HepG2 (cell line): ENCODE results near the gene CATSPERE. TPM values are rescaled to one million over a fixed set of nuclear protein-coding genes. Genes with fewer than 3 reads are reported as not detected.

Experiments used
- ATAC-seq: fragments of 200-7000 bp; cut with Tn5 transposase; 3 replicates; pipeline ENCODE4 v1.9.1; 2020; ENCODE audit warnings: mild to moderate bottlenecking, moderate library complexity
- BruUV-seq: library from RNA; stranded (reverse); fragments of 400-500 nt; replicated peaks from 2 replicates; lab custom pipeline; 2021; lab: Mats Ljungman, UMichigan
- CTCF ChIA-PET: fragments of 300-600 bp; formaldehyde crosslinking; extraction: SDS; loops from one replicate; lab custom pipeline; 2021; ENCODE audit warnings: low total read pairs, inconsistent platforms, low intra/inter-chr PET ratio; lab: Yijun Ruan, JAX
- POLR2A ChIA-PET: fragments of 350-600 bp; sonication (Branson Sonifier 250); formaldehyde crosslinking; loops from one replicate; lab custom pipeline; 2020; ENCODE audit warnings: antibody characterized with exemption, inconsistent platforms; lab: Yijun Ruan, JAX
- DNase-seq: peaks from one replicate; pipeline ENCODE4 v3.0.0-alpha.2; 2015; ENCODE audit warnings: low spot score
- FAIRE-seq: peaks from 3 replicates; lab custom pipeline; 2011; peaks lifted over from hg19 to GRCh38; lab: Jason Lieb, UNC
- H2AFZ ChIP-seq: one replicate; pipeline ENCODE4 v1.6.1; 2011; ENCODE audit warnings: low read length, inconsistent platforms
- H3K27ac ChIP-seq: fragments of 300-600 bp; 3 replicates; pipeline ENCODE4 v1.8.0; 2011; ENCODE audit warnings: mixed run types, mild to moderate bottlenecking, mixed read lengths, low read length, inconsistent platforms; ENCODE audit not compliant: insufficient read depth; ENCODE audit errors: extremely low read length
- H3K27me3 ChIP-seq, 2 experiments: fragments of 200-600 bp in 1 of 2; 2 replicates in 1 of 2; 3 replicates in 1 of 2; pipeline versions ENCODE4 v1.6.0 to v1.8.0; 2011; ENCODE audit warnings: low read length in 2 of 2, mild to moderate bottlenecking in 2 of 2, moderate library complexity in 2 of 2, inconsistent platforms in 1 of 2; ENCODE audit not compliant: insufficient read depth in 2 of 2, control insufficient read depth in 1 of 2
- H3K36me3 ChIP-seq, 2 experiments: fragments of 200-600 bp in 1 of 2; replicated peaks in 1 of 2; 2 replicates in 1 of 2; 3 replicates in 1 of 2; pipeline versions ENCODE4 v1.5.1 to v1.8.0; 2011; ENCODE audit warnings: low read length in 2 of 2, inconsistent platforms in 1 of 2; ENCODE audit not compliant: insufficient read depth in 2 of 2, control insufficient read depth in 1 of 2
- H3K4me1 ChIP-seq: 2 replicates; pipeline ENCODE4 v1.5.1; 2012; ENCODE audit warnings: low read length, inconsistent platforms; ENCODE audit not compliant: insufficient read depth
- H3K4me2 ChIP-seq: 2 replicates; pipeline ENCODE4 v1.6.0; 2011; ENCODE audit warnings: low read depth, low read length, inconsistent platforms
- H3K4me3 ChIP-seq, 3 experiments: fragments of 200-600 bp in 1 of 3; sonication (generic), shearing (Covaris generic) in 1 of 3; replicated peaks in 1 of 3; 2 replicates each; pipeline ENCODE4 v1.5.1; 2011 to 2016; ENCODE audit warnings: low read length in 3 of 3, inconsistent platforms in 2 of 3, low read depth in 2 of 3, mild to moderate bottlenecking in 2 of 3, control low read depth in 1 of 3, mixed read lengths in 1 of 3; ENCODE audit not compliant: insufficient read depth in 1 of 3
- H3K79me2 ChIP-seq: one replicate; pipeline ENCODE4 v1.6.1; 2011; ENCODE audit warnings: low read length, inconsistent platforms; ENCODE audit not compliant: insufficient read depth
- H3K9ac ChIP-seq: 2 replicates; pipeline ENCODE4 v1.6.0; 2011; ENCODE audit warnings: mild to moderate bottlenecking, low read depth, low read length, inconsistent platforms; ENCODE audit not compliant: insufficient read depth
- H3K9me3 ChIP-seq: 2 replicates; pipeline ENCODE4 v1.5.1; 2012; ENCODE audit warnings: mild to moderate bottlenecking, low read length
- H4K20me1 ChIP-seq: 2 replicates; pipeline ENCODE4 v1.6.0; 2011; ENCODE audit warnings: inconsistent platforms, mild to moderate bottlenecking, low read length, moderate library complexity; ENCODE audit not compliant: insufficient read depth
- ADNP ChIP-seq: sonication (generic); formaldehyde crosslinking; IDR thresholded peaks from 2 replicates; pipeline ENCODE4 v1.4.0; 2020; ENCODE audit warnings: missing genetic modification reagents
- GPBP1L1 ChIP-seq: sonication (generic); formaldehyde crosslinking; IDR thresholded peaks from 2 replicates; pipeline ENCODE4 v1.5.0; 2020; ENCODE audit warnings: mild to moderate bottlenecking, missing genetic modification reagents
- MATR3 ChIP-seq: sonication (generic); formaldehyde crosslinking; IDR thresholded peaks from 2 replicates; pipeline ENCODE4 v1.4.0; 2020; ENCODE audit warnings: missing genetic modification reagents
- MYPOP ChIP-seq: sonication (generic); formaldehyde crosslinking; IDR thresholded peaks from 2 replicates; pipeline ENCODE4 v1.8.1; 2023; ENCODE audit warnings: mild to moderate bottlenecking, moderate library complexity, missing genetic modification reagents
- PAX8 ChIP-seq: sonication (generic); formaldehyde crosslinking; IDR thresholded peaks from 2 replicates; pipeline ENCODE4 v1.8.0; 2022; ENCODE audit warnings: mild to moderate bottlenecking, missing genetic modification reagents, borderline replicate concordance
- PREB ChIP-seq: sonication (generic); formaldehyde crosslinking; IDR thresholded peaks from 2 replicates; pipeline ENCODE4 v1.4.0; 2020; ENCODE audit warnings: missing genetic modification reagents
- TBL1XR1 ChIP-seq: fragments of 150-350 bp; IDR thresholded peaks from 2 replicates; pipeline ENCODE4 v1.6.1; 2014; ENCODE audit warnings: borderline replicate concordance, low read length; ENCODE audit not compliant: partially characterized antibody
- ZC3H4 ChIP-seq: sonication (generic); formaldehyde crosslinking; IDR thresholded peaks from 2 replicates; pipeline ENCODE4 v1.4.0; 2020; ENCODE audit warnings: missing genetic modification reagents, borderline replicate concordance
- ZNF20 ChIP-seq: sonication (generic); formaldehyde crosslinking; IDR thresholded peaks from 2 replicates; pipeline ENCODE4 v1.4.0; 2020; ENCODE audit warnings: mild to moderate bottlenecking, moderate library complexity, missing genetic modification reagents
- ZNF232 ChIP-seq: sonication (generic); formaldehyde crosslinking; IDR thresholded peaks from 2 replicates; pipeline ENCODE4 v1.4.0; 2020; ENCODE audit warnings: missing genetic modification reagents, borderline replicate concordance
- ZNF367 ChIP-seq: sonication (generic); formaldehyde crosslinking; IDR thresholded peaks from 2 replicates; pipeline ENCODE4 v1.4.0; 2020; ENCODE audit warnings: missing genetic modification reagents, borderline replicate concordance
- ZNF510 ChIP-seq: sonication (generic); formaldehyde crosslinking; IDR thresholded peaks from 2 replicates; pipeline ENCODE4 v1.4.0; 2020; ENCODE audit warnings: low read depth, mild to moderate bottlenecking, missing genetic modification reagents
- ZNF597 ChIP-seq: sonication (generic); formaldehyde crosslinking; IDR thresholded peaks from 2 replicates; pipeline ENCODE4 v1.5.0; 2020; ENCODE audit warnings: missing genetic modification reagents
- ZNF775 ChIP-seq: sonication (generic); formaldehyde crosslinking; IDR thresholded peaks from 2 replicates; pipeline ENCODE4 v1.4.0; 2020; ENCODE audit warnings: missing genetic modification reagents, mild to moderate bottlenecking, moderate library complexity, borderline replicate concordance
- ZNF883 ChIP-seq: sonication (generic); formaldehyde crosslinking; IDR thresholded peaks from 2 replicates; pipeline ENCODE4 v1.5.1; 2020; ENCODE audit warnings: mild to moderate bottlenecking, missing genetic modification reagents; ENCODE audit errors: not compliant biosample characterization
- WGBS: methylation state at CpG from one replicate; pipeline ENCODE4 v1.1.6; 2017; ENCODE audit warnings: low lambda C conversion rate; 5-methylcytosine and 5-hydroxymethylcytosine counted together
- in situ Hi-C: cut with HindIII; loops from 2 replicates; pipeline ENCODE4 v1.10.0; 2017; ENCODE audit warnings: low pct_unique_long_range_greater_than_20kb; ENCODE audit not compliant: extremely low pct_ligation_motif_present
- intact Hi-C: fragments of 100-400 bp; cut with micrococcal nuclease; formaldehyde crosslinking; loops from one replicate; pipeline ENCODE4 v1.10.0; 2022; ENCODE audit not compliant: unreplicated experiment
- polyA plus RNA-seq, 8 experiments: library from polyadenylated mRNA; depleted of rRNA in 3 of 8; stranded (reverse) in 7 of 8; unstranded in 1 of 8; fragments of >200 nt; fragmentation: Illumina TruSeq in 4 of 8; extraction: Trizol in 4 of 8; gene quantifications; 2 replicates each; pipeline versions ENCODE4 v1.2.1 to v1.2.3, GENCODE V29; 2011 to 2016; ENCODE audit warnings: low read depth in 4 of 8, missing spikeins in 1 of 8, mixed read lengths in 1 of 8; ENCODE audit not compliant: insufficient read depth in 1 of 8
- total RNA-seq, 5 experiments: library from RNA; depleted of rRNA; stranded (reverse); fragments of >200 nt; fragmentation: Illumina TruSeq; extraction: Trizol; gene quantifications; 2 replicates each; pipeline ENCODE4 v1.2.3, GENCODE V29; 2016; ENCODE audit warnings: low read depth in 1 of 5
- TF ChIP-seq, protein P1 (sequence below): sonication (generic); formaldehyde crosslinking; IDR thresholded peaks from 2 replicates; pipeline ENCODE4 v1.5.1; 2020; ENCODE audit warnings: mild to moderate bottlenecking, missing genetic modification reagents, moderate library complexity

Gene CATSPERE
- total and polyA plus RNA-seq, 2 of the 13 experiments (the other 11 are each of a cell fraction or from before 2014, with no cell fraction given): 0.34 to 0.51 TPM

DNA sequence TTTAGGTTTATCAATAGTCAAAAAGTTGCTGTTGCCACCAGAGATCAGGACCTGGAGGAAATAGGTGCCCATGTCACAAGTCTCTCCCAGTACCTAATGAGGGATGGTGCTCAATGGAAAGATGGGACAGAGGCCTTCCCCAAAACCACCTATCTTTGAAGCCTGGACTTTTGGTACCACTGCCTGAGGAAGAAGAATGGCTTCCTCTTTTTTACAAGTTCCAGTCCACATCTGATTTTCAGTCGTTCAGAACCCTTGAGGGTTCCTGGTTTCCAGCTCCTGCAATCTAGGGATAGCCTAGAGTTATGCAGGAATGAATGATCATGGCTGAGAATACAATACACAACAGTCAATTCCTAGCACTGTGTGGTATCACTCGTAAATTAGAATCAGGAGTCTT is 5.7 kb downstream of the CATSPERE start:
- ChIA-PET POLR2A (no interaction called here), CTCF (no interaction called here)
- H3K79me2 ChIP-seq: no peaks in the 10 kb centered on the region
- H3K36me3 ChIP-seq: no peaks in the 10 kb centered on the region
- H2AFZ ChIP-seq: no peak overlapping the region
- H3K4me2 ChIP-seq: no peak overlapping the region
- H3K4me1 ChIP-seq: no peaks in the 10 kb centered on the region
- intact Hi-C loops: no loop called here
- TF ChIP-seq MATR3 (CRISPR knock-in tag) (no peak), ZNF510 (CRISPR knock-in tag) (no peak), ZNF20 (CRISPR knock-in tag) (no peak), TBL1XR1 (no peak), PAX8 (CRISPR knock-in tag) (no peak), ZNF597 (no peak), MYPOP (CRISPR knock-in tag) (no peak), ZNF232 (CRISPR knock-in tag) (no peak), ZNF367 (no peak), GPBP1L1 (CRISPR knock-in tag) (no peak), ZC3H4 (CRISPR knock-in tag) (no peak), ZNF883 (CRISPR knock-in tag) (no peak), ZNF775 (no peak), ADNP (no peak), PREB (CRISPR knock-in tag) (no peak)
- TF ChIP-seq, protein P1, sequence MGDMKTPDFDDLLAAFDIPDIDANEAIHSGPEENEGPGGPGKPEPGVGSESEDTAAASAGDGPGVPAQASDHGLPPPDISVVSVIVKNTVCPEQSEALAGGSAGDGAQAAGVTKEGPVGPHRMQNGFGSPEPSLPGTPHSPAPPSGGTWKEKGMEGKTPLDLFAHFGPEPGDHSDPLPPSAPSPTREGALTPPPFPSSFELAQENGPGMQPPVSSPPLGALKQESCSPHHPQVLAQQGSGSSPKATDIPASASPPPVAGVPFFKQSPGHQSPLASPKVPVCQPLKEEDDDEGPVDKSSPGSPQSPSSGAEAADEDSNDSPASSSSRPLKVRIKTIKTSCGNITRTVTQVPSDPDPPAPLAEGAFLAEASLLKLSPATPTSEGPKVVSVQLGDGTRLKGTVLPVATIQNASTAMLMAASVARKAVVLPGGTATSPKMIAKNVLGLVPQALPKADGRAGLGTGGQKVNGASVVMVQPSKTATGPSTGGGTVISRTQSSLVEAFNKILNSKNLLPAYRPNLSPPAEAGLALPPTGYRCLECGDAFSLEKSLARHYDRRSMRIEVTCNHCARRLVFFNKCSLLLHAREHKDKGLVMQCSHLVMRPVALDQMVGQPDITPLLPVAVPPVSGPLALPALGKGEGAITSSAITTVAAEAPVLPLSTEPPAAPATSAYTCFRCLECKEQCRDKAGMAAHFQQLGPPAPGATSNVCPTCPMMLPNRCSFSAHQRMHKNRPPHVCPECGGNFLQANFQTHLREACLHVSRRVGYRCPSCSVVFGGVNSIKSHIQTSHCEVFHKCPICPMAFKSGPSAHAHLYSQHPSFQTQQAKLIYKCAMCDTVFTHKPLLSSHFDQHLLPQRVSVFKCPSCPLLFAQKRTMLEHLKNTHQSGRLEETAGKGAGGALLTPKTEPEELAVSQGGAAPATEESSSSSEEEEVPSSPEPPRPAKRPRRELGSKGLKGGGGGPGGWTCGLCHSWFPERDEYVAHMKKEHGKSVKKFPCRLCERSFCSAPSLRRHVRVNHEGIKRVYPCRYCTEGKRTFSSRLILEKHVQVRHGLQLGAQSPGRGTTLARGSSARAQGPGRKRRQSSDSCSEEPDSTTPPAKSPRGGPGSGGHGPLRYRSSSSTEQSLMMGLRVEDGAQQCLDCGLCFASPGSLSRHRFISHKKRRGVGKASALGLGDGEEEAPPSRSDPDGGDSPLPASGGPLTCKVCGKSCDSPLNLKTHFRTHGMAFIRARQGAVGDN (CRISPR knock-in tag): no peak
- no TSS peak for BruUV-seq
- no peaks in the 10 kb centered on the region for H4K20me1 ChIP-seq
- in situ Hi-C loops: no loop called here
- 59% methylated on average over 2 of the region's 2 CpGs for WGBS
- no peak overlapping the region for H3K9ac ChIP-seq
- H3K27ac ChIP-seq: no peak overlapping the region
- FAIRE-seq (no peak), ATAC-seq (no peak), DNase-seq (no peak)
- H3K27me3 ChIP-seq: no peaks in the 10 kb centered on the region
- no peak overlapping the region for H3K4me3 ChIP-seq
- H3K9me3 ChIP-seq: no peaks in the 10 kb centered on the region
